H9 (cell line): ENCODE measurements around the gene NANOS2. TPM values are rescaled to one million over a fixed set of nuclear protein-coding genes. Genes with fewer than 3 reads are reported as not detected.

Experiments
- DNase-seq: peaks from one replicate; pipeline ENCODE4 v3.0.0-alpha.2; 2017
- H2AFZ ChIP-seq: one replicate; pipeline ENCODE4 v1.6.1; 2013; ENCODE audit warnings: mild to moderate bottlenecking, low read length, control low read depth, moderate library complexity
- H2AK5ac ChIP-seq: 2 replicates; pipeline ENCODE4 v1.6.1; 2013; ENCODE audit warnings: low read length, control low read depth, mixed read lengths; ENCODE audit not compliant: insufficient read length
- H2BK120ac ChIP-seq: one replicate; pipeline ENCODE4 v1.6.1; 2013; ENCODE audit warnings: low read depth, mild to moderate bottlenecking, low read length, control low read depth, inconsistent platforms; ENCODE audit not compliant: poor library complexity, severe bottlenecking
- H2BK12ac ChIP-seq: 2 replicates; pipeline ENCODE4 v1.6.1; 2013; ENCODE audit warnings: low read length, control low read depth, mixed read lengths, low read depth; ENCODE audit not compliant: insufficient read length
- H2BK15ac ChIP-seq: 2 replicates; pipeline ENCODE4 v1.6.1; 2013; ENCODE audit warnings: low read depth, low read length, control low read depth
- H2BK20ac ChIP-seq: one replicate; pipeline ENCODE4 v1.6.1; 2013; ENCODE audit warnings: low read depth, mild to moderate bottlenecking, low read length, control low read depth, inconsistent platforms; ENCODE audit not compliant: poor library complexity, severe bottlenecking
- H2BK5ac ChIP-seq: 2 replicates; pipeline ENCODE4 v1.6.1; 2013; ENCODE audit warnings: low read length, control low read depth, mixed read lengths; ENCODE audit not compliant: insufficient read length
- H3K14ac ChIP-seq: 2 replicates; pipeline ENCODE4 v1.6.1; 2013; ENCODE audit warnings: low read length, control low read depth; ENCODE audit not compliant: insufficient read depth
- H3K18ac ChIP-seq: 2 replicates; pipeline ENCODE4 v1.6.1; 2013; ENCODE audit warnings: low read depth, mild to moderate bottlenecking, mixed read lengths, low read length, control low read depth; ENCODE audit not compliant: insufficient read length
- H3K23ac ChIP-seq: 2 replicates; pipeline ENCODE4 v1.6.1; 2013; ENCODE audit warnings: low read length, control low read depth, mixed read lengths, low read depth; ENCODE audit not compliant: insufficient read length
- H3K23me2 ChIP-seq: 2 replicates; pipeline ENCODE4 v1.6.1; 2013; ENCODE audit warnings: low read depth, mild to moderate bottlenecking, mixed read lengths, low read length, control low read depth; ENCODE audit not compliant: insufficient read length, poor library complexity, severe bottlenecking
- H3K27ac ChIP-seq: 2 replicates; pipeline ENCODE4 v1.5.1; 2013; ENCODE audit warnings: low read length, control low read depth, mixed read lengths, low read depth; ENCODE audit not compliant: insufficient read length
- H3K27me3 ChIP-seq: 2 replicates; pipeline ENCODE4 v1.6.1; 2013; ENCODE audit warnings: low read length, control low read depth, inconsistent platforms; ENCODE audit not compliant: insufficient read depth
- H3K4ac ChIP-seq: 2 replicates; pipeline ENCODE4 v1.6.1; 2013; ENCODE audit warnings: low read depth, mild to moderate bottlenecking, control low read depth, inconsistent platforms, low read length, moderate library complexity
- H3K4me1 ChIP-seq: 2 replicates; pipeline ENCODE4 v1.6.1; 2013; ENCODE audit warnings: low read length, control low read depth, inconsistent platforms; ENCODE audit not compliant: insufficient read depth
- H3K4me2 ChIP-seq: 2 replicates; pipeline ENCODE4 v1.6.1; 2013; ENCODE audit warnings: low read length, control low read depth, mixed read lengths; ENCODE audit not compliant: insufficient read length, insufficient read depth
- H3K56ac ChIP-seq: 2 replicates; pipeline ENCODE4 v1.6.1; 2013; ENCODE audit warnings: low read depth, mild to moderate bottlenecking, mixed read lengths, low read length, control low read depth; ENCODE audit not compliant: insufficient read length
- H3K79me1 ChIP-seq: 2 replicates; pipeline ENCODE4 v1.6.1; 2013; ENCODE audit warnings: low read depth, mild to moderate bottlenecking, moderate library complexity, low read length, control low read depth, inconsistent platforms; ENCODE audit not compliant: insufficient read depth, poor library complexity, severe bottlenecking
- H3K79me2 ChIP-seq: 2 replicates; pipeline ENCODE4 v1.6.1; 2013; ENCODE audit warnings: low read length, control low read depth, inconsistent platforms; ENCODE audit not compliant: insufficient read depth
- H3K9ac ChIP-seq: 2 replicates; pipeline ENCODE4 v1.6.1; 2013; ENCODE audit warnings: low read length, control low read depth, mixed read lengths; ENCODE audit not compliant: insufficient read length; ENCODE audit errors: extremely low read depth
- H3K9me3 ChIP-seq: one replicate; pipeline ENCODE4 v1.6.1; 2013; ENCODE audit warnings: low read depth, low read length, inconsistent platforms; ENCODE audit not compliant: control insufficient read depth
- H3T11ph ChIP-seq: one replicate; pipeline ENCODE4 v1.6.1; 2013; ENCODE audit warnings: mild to moderate bottlenecking, low read length, control low read depth, inconsistent platforms
- H4K20me1 ChIP-seq: one replicate; pipeline ENCODE4 v1.6.1; 2013; ENCODE audit not compliant: control insufficient read depth, insufficient read length, insufficient read depth
- H4K5ac ChIP-seq: 2 replicates; pipeline ENCODE4 v1.6.1; 2013; ENCODE audit warnings: low read depth, mild to moderate bottlenecking, mixed read lengths, low read length, control low read depth; ENCODE audit not compliant: insufficient read length
- H4K8ac ChIP-seq: replicated peaks from 2 replicates; pipeline ENCODE4 v1.6.1; 2013; ENCODE audit warnings: low read length, control low read depth, mixed read lengths, low read depth; ENCODE audit not compliant: insufficient read length
- H4K91ac ChIP-seq: 2 replicates; pipeline ENCODE4 v1.6.1; 2013; ENCODE audit warnings: low read depth, mild to moderate bottlenecking, moderate library complexity, mixed read lengths, low read length, control low read depth; ENCODE audit not compliant: insufficient read length
- H3K27ac Mint-ChIP-seq, 3 experiments: 2 replicates in 2 of 3; 3 replicates in 1 of 3; pipeline ENCODE4 v1.8.0; 2020 to 2021; ENCODE audit warnings: mixed read lengths in 3 of 3, mild to moderate bottlenecking in 1 of 3, moderate library complexity in 1 of 3
- H3K27me3 Mint-ChIP-seq: 2 replicates; pipeline ENCODE4 v1.8.0; 2021; ENCODE audit warnings: low read depth, mild to moderate bottlenecking, moderate library complexity, mixed read lengths
- H3K36me3 Mint-ChIP-seq, 3 experiments: 2 replicates in 2 of 3; 3 replicates in 1 of 3; pipeline ENCODE4 v1.8.0; 2020 to 2021; ENCODE audit warnings: low read depth in 3 of 3, mixed read lengths in 3 of 3; ENCODE audit not compliant: insufficient read depth in 1 of 3
- H3K4me1 Mint-ChIP-seq, 2 experiments: 2 replicates each; pipeline ENCODE4 v1.8.0; 2020; ENCODE audit warnings: mixed read lengths in 2 of 2
- H3K4me3 Mint-ChIP-seq, 2 experiments: 2 replicates in 1 of 2; 3 replicates in 1 of 2; pipeline ENCODE4 v1.8.0; 2020 to 2021; ENCODE audit warnings: mild to moderate bottlenecking in 2 of 2, mixed read lengths in 2 of 2, moderate library complexity in 1 of 2
- H3K9me3 Mint-ChIP-seq, 2 experiments: 2 replicates in 1 of 2; 3 replicates in 1 of 2; pipeline ENCODE4 v1.8.0; 2020; ENCODE audit warnings: mild to moderate bottlenecking in 2 of 2, mixed read lengths in 2 of 2, moderate library complexity in 1 of 2
- WGBS: extraction: QIAGEN DNeasy Blood & Tissue Kit; methylation state at CpG from one replicate; pipeline ENCODE4 v1.1.7; 2013; ENCODE audit warnings: missing lambda C conversion rate, low lambda C conversion rate, mixed read lengths; ENCODE audit not compliant: insufficient read length; ENCODE audit errors: extremely low coverage; 5-methylcytosine and 5-hydroxymethylcytosine counted together
- total RNA-seq: library from RNA; stranded (reverse); gene quantifications from 2 replicates; pipeline ENCODE4 v1.2.1, GENCODE V29; 2021
- TF ChIP-seq, protein P1 (sequence below): fragments of 200-600 bp; sonication (generic); conservative IDR thresholded peaks from 3 replicates; pipeline ENCODE4 v1.8.0; 2021; ENCODE audit warnings: antibody characterized with exemption, mild to moderate bottlenecking

The NANOS2 gene
- total RNA-seq, 1 experiment from 2014 or later = not detected

GRCh38 chr19:45918721-45919120, 4.1 kb upstream of the NANOS2 start:
- Histone ChIP-seq H3K9me3 (no peaks in the 10 kb centered on the region), H3K14ac (no peak overlapping the region), H4K20me1 (no peaks in the 10 kb centered on the region), H3K23ac (no peak overlapping the region), H2BK20ac (no peak overlapping the region), H4K5ac (no peak overlapping the region), H2BK15ac (no peak overlapping the region), H3K4ac (no peak overlapping the region), H2BK5ac (no peak overlapping the region), H3K27me3 (no peaks in the 10 kb centered on the region), H3K79me1 (no peaks in the 10 kb centered on the region), H3K56ac (no peak overlapping the region), H3K9ac (no peak overlapping the region), H4K8ac (no peak overlapping the region), H3K79me2 (no peaks in the 10 kb centered on the region), H4K91ac (no peak overlapping the region), H3K4me2 (no peak overlapping the region), H3K27ac (no peak overlapping the region), H3K4me1 (no peaks in the 10 kb centered on the region), H3K23me2 (no peaks in the 10 kb centered on the region), H2AFZ (no peak overlapping the region), H2AK5ac (no peak overlapping the region), H3T11ph (no peak overlapping the region), H3K18ac (no peak overlapping the region), H2BK120ac (no peak overlapping the region), H2BK12ac (no peak overlapping the region)
- WGBS = no CpG with 5 or more reads among the region's 4 CpGs
- Mint-ChIP-seq H3K27me3 (peaks cover 16% of the 10 kb centered on the region; the same call in 1 of the 2 replicates), H3K27ac (no peak overlapping the region), H3K36me3 (no peaks in the 10 kb centered on the region), H3K4me1 (peaks cover 5 to 11% of the 10 kb centered on the region in 2 experiments), H3K9me3 (no peaks in the 10 kb centered on the region), H3K4me3 (no peak overlapping the region)
- DNase-seq = no peak
- TF ChIP-seq, protein P1, sequence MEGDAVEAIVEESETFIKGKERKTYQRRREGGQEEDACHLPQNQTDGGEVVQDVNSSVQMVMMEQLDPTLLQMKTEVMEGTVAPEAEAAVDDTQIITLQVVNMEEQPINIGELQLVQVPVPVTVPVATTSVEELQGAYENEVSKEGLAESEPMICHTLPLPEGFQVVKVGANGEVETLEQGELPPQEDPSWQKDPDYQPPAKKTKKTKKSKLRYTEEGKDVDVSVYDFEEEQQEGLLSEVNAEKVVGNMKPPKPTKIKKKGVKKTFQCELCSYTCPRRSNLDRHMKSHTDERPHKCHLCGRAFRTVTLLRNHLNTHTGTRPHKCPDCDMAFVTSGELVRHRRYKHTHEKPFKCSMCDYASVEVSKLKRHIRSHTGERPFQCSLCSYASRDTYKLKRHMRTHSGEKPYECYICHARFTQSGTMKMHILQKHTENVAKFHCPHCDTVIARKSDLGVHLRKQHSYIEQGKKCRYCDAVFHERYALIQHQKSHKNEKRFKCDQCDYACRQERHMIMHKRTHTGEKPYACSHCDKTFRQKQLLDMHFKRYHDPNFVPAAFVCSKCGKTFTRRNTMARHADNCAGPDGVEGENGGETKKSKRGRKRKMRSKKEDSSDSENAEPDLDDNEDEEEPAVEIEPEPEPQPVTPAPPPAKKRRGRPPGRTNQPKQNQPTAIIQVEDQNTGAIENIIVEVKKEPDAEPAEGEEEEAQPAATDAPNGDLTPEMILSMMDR = no peak
